ENCODE results near the gene OPN1LW. TPM values are rescaled to one million over a fixed set of nuclear protein-coding genes. Genes with fewer than 3 reads are reported as not detected.

The OPN1LW gene
- total and polyA plus RNA-seq, 2 of the 8 experiments (the other 6 are each of a cell fraction or from before 2014, with no cell fraction given), result not detected

DNA sequence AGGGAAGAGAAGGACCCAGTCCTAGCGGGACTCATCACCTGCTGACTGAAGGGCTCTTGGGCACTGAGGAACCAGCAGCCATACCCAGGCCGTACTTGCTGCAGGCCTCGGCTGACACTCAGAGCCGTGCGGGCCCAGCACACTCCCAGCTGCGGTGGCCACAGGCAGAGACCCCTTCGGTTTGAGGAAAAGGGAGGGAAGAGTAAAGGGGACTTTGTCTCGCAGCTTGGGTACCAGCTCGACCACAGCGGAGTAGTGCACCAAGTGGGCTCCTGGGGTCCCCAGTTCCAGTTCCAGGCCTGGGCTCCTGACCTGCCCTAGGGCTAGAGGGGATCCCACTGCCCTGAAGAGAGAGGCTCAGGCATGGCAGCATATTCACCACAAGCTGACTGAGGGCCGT lies 17.9 kb upstream of the OPN1LW start:
- FAIRE-seq (no peak), DNase-seq (ENCODE audit: low read depth in 1 of 2, low spot score in 2 of 2) (no peak)
- Histone ChIP-seq H3K4me1 (replicated peaks in 1 of 4; ENCODE audit: control insufficient read depth in 3 of 4, insufficient read depth in 4 of 4, low read length in 3 of 4) (no peaks in the 10 kb centered on the region), H3K56ac (replicated peaks; ENCODE audit: insufficient read length, low read depth, low read length) (no peak overlapping the region), H3K18ac (ENCODE audit: extremely low read depth, low read length) (no peak overlapping the region), H2AK5ac (ENCODE audit: low read depth, low read length) (no peak overlapping the region), H3K36me3 (ENCODE audit: control insufficient read depth in 2 of 4, insufficient read depth in 4 of 4, low read length in 3 of 4) (no peaks in the 10 kb centered on the region), H4K20me1 (replicated peaks in 1 of 2; ENCODE audit: control insufficient read depth in 1 of 2, insufficient read depth in 2 of 2, low read length in 2 of 2) (no peaks in the 10 kb centered on the region), H3K4me2 (ENCODE audit: insufficient read depth in 1 of 2, low read depth in 2 of 2, low read length in 2 of 2) (no peak overlapping the region), H3K79me2 (ENCODE audit: control insufficient read depth in 1 of 2, insufficient read depth in 2 of 2, low read length in 2 of 2) (no peaks in the 10 kb centered on the region), H2BK12ac (ENCODE audit: low read depth, low read length) (no peak overlapping the region), H3K4ac (replicated peaks; ENCODE audit: insufficient read length, low read depth, low read length) (no peak overlapping the region), H2BK120ac (replicated peaks; ENCODE audit: low read depth, low read length) (no peak overlapping the region), H3K27ac (ENCODE audit: low read depth, low read length) (no peak overlapping the region), H3K14ac (ENCODE audit: insufficient read length) (no peak overlapping the region), H3K27me3 (replicated peaks in 1 of 4; ENCODE audit: control insufficient read depth in 3 of 4, extremely low read depth in 1 of 4, insufficient read depth in 3 of 4, low read length in 3 of 4) (no peaks in the 10 kb centered on the region), H4K91ac (replicated peaks; ENCODE audit: insufficient read length, low read length) (no peak overlapping the region), H3K9me3 (ENCODE audit: insufficient read depth in 2 of 2, low read depth in 1 of 2, low read length in 1 of 2) (peaks cover 0 to 5% of the 10 kb centered on the region in 2 experiments; a peak in 1 of 4 replicates), H3K4me3 (ENCODE audit: extremely low read depth in 1 of 4, insufficient read depth in 2 of 4, low read depth in 3 of 4, low read length in 4 of 4) (no peak overlapping the region), H2BK20ac (ENCODE audit: low read length) (no peak overlapping the region), H2AFZ (ENCODE audit: low read length) (no peak overlapping the region), H4K8ac (ENCODE audit: extremely low read depth, insufficient read depth, low read length) (no peak overlapping the region; the same call in 1 of the 2 replicates), H2BK5ac (ENCODE audit: low read depth, low read length) (no peak overlapping the region), H4K5ac (ENCODE audit: insufficient read length, low read depth, low read length) (no peak overlapping the region), H3K9ac (replicated peaks in 1 of 4; ENCODE audit: extremely low read depth in 1 of 4, low read depth in 3 of 4, low read length in 3 of 4) (no peak overlapping the region), H2BK15ac (ENCODE audit: low read length) (no peak overlapping the region), H3K23ac (ENCODE audit: insufficient read length) (no peak overlapping the region), H3K79me1 (ENCODE audit: low read depth, low read length) (no peaks in the 10 kb centered on the region), H3K23me2 (ENCODE audit: low read depth, low read length) (no peaks in the 10 kb centered on the region)
- POLR2A ChIA-PET (ENCODE audit: partially characterized antibody), result no interaction called here
- no peak for TF ChIP-seq BRCA1 (IDR thresholded peaks at IDR 0.05; ENCODE audit: low read depth, low read length)
- CTCF ChIA-PET (ENCODE audit: partially characterized antibody), result interaction anchor here (1.7 kb wide), 1 partner anchor 9 kb away, joined by 4 read pairs; no protein-coding TSS in a partner anchor
- no CpG with 5 or more reads among the region's 11 CpGs for WGBS, 2 experiments (ENCODE audit: extremely low coverage in 1 of 2, insufficient coverage in 1 of 2, insufficient read length in 1 of 2, insufficient replicate concordance in 2 of 2, low coverage in 1 of 2, low lambda C conversion rate in 2 of 2, missing lambda C conversion rate in 1 of 2)

All from H1 (cell line).